Activated T-helper 1 cell treated with anti-CD3 and anti-CD28 coated beads, Interleukin-12 subunit alpha, Interleukin-12 subunit beta, Interleukin-2, Interleukin-4 antibody, amounts not matched to agents 30 ng/mL and 10 ng/mL and 1 ng/mL, durations not matched to agents 14 hours and 24 hours and 36 hours (primary cell): ENCODE data around the gene STARD13. TPM values are rescaled to one million over a fixed set of nuclear protein-coding genes. Genes with fewer than 3 reads are reported as not detected.

Experiments
- DNase-seq: peaks from one replicate; pipeline ENCODE4 v3.0.0; 2021; ENCODE audit warnings: low spot score
- H3K27ac Mint-ChIP-seq: one replicate; pipeline ENCODE4 v1.8.0; 2021; ENCODE audit warnings: mild to moderate bottlenecking, mixed read lengths
- H3K27me3 Mint-ChIP-seq: one replicate; pipeline ENCODE4 v1.8.0; 2022; ENCODE audit warnings: mild to moderate bottlenecking, moderate library complexity, mixed read lengths; ENCODE audit not compliant: insufficient read depth
- H3K36me3 Mint-ChIP-seq: one replicate; pipeline ENCODE4 v1.8.0; 2021; ENCODE audit warnings: low read depth, mixed read lengths
- H3K4me1 Mint-ChIP-seq: one replicate; pipeline ENCODE4 v1.8.0; 2021; ENCODE audit warnings: low read depth, mixed read lengths
- H3K4me3 Mint-ChIP-seq: one replicate; pipeline ENCODE4 v1.8.0; 2021; ENCODE audit warnings: mild to moderate bottlenecking, moderate library complexity, mixed read lengths
- H3K9me3 Mint-ChIP-seq: one replicate; pipeline ENCODE4 v1.8.0; 2021; ENCODE audit warnings: mixed read lengths
- intact Hi-C: fragments of 100-400 bp; cut with micrococcal nuclease; formaldehyde crosslinking; loops from one replicate; pipeline ENCODE4 v1.15.1; 2024
- total RNA-seq: library from RNA; stranded (reverse); gene quantifications from 2 replicates; pipeline ENCODE4 v1.2.3, GENCODE V29; 2022

STARD13 gene
- total RNA-seq, 1 donor from 2014 or later: 6.9 TPM

DNA sequence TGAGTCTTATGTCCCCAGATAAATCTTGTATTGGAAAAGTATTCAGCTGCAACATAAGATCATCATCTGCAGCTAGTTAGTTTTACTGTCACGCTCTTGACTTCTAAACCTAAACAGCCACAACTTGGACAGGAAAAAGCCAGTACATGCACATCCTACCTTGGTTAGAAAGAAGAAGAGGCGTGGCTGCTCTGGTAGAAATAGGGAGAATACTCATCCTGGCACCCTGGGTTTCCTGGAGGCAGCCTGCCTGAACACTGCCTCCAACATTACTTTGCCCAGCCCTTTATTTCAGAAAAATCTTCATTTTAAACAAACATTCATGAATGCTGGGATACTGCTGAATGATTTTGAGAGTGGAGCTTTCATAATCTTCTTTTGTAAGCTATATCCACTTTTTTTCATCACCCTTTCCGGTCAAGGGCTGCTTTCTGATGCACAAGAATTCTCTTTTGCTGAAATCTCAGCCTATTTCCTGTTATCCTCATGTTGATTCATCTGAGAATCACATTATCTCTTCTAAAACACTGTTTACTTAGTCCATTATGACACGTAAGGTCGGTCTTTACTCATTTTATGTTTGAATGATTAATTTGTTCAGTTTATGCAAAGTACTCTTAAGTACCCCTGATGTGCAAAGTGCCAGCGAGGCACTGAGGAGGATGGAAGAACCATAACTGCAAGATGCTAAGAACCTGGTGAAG, 55.2 kb downstream of the STARD13 start:
- Mint-ChIP-seq H3K4me3 (no peak overlapping the region), H3K27ac (no peak overlapping the region), H3K36me3 (peaks cover 1% of the 10 kb centered on the region), H3K4me1 (peaks cover 11% of the 10 kb centered on the region), H3K9me3 (peaks cover 4% of the 10 kb centered on the region), H3K27me3 (no peaks in the 10 kb centered on the region)
- intact Hi-C loops: no loop called here
- DNase-seq: no peak

DNA sequence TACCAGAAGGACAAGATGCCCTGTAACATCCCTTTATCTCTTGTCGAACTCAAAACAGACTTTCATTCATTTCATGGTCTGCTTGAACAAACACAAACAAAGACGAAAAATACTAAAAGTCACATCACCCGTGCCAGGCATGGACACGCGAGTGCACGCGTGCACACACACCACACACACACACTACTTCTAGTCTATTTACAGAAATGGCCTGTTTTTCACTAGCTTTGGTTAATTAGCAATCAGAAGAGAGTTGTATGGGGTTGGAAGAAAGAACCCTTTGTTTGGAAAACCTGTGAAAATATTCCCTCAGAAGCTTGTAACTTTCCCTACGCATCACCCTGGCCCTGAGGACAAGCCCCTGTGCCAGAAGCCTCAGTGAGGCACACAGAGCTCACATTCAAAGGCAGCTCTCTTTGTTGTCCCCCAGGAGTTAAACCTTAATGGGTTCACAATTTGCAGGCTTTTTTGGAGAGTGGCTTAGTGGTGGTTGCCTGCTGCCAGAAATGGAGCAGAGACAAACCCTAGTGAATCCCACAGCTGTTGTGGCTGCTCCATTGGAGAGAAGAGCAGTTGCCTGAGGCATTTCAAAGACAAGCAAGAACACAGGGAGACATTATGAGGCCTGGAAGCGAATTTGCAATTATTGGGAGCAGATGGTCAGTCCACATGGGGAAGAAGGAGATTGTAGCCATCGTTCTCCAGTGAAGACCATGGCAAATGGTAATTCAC, 55.9 kb downstream of the STARD13 start:
- H3K27me3 Mint-ChIP-seq: no peaks in the 10 kb centered on the region
- no peak overlapping the region for H3K4me3 Mint-ChIP-seq
- peaks cover 5% of the 10 kb centered on the region for H3K9me3 Mint-ChIP-seq
- intact Hi-C loops: loop anchor here (2.0 to 5.0 kb wide), 2 partner anchors 383 to 1933 kb away; no protein-coding TSS in a partner anchor
- peaks cover 11% of the 10 kb centered on the region for H3K4me1 Mint-ChIP-seq
- no peak overlapping the region for H3K27ac Mint-ChIP-seq
- no peak for DNase-seq
- H3K36me3 Mint-ChIP-seq: peaks cover 2% of the 10 kb centered on the region

DNA sequence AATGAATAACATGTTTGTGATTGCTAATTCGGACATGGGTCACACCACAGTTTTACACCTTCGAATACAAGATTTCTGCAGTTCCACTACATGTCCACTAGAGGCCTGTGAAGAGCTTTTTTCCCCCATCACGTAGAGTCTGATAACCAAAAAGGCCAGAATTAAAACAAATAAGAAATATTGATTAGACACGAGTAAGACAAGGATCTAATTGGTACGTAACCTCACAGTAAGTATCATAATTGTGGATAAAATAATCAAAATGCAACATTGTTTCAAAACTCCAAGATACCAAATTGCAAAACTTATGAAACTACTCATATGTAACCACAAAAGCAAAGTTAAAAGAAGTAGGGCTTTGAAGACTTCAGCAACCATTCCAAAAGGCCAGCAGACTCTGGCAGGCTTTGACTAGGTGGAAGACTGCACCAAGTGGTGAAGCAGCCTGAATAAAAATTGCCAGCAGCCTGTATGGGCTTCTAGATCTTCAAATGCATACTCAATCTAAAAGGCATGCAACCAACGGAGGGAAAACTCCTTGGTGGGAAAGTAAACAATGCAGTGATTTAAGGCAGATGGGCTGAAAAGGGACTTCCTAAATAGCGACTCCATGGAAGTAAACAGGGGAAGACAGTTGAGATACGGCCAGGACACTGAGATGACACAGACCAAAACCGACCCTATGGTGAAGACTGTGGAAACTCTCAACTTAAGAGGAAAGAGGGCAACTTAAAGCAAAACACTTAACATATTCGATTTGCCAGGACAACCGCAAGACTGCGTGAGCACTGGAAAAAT, 56.7 kb downstream of the STARD13 start:
- Mint-ChIP-seq H3K36me3 (peaks cover 2% of the 10 kb centered on the region), H3K27me3 (no peaks in the 10 kb centered on the region), H3K4me1 (peaks cover 11% of the 10 kb centered on the region), H3K9me3 (peaks cover 9% of the 10 kb centered on the region), H3K27ac (no peak overlapping the region), H3K4me3 (no peak overlapping the region)
- no peak for DNase-seq
- intact Hi-C loops: loop anchor here (1.0 to 5.0 kb wide), 4 partner anchors 313 to 1933 kb away; no protein-coding TSS in a partner anchor

- Mint-ChIP-seq H3K27ac (no peak overlapping the region), H3K36me3 (peaks cover 2% of the 10 kb centered on the region), H3K4me1 (peaks cover 12% of the 10 kb centered on the region), H3K27me3 (no peaks in the 10 kb centered on the region), H3K4me3 (no peak overlapping the region), H3K9me3 (peaks cover 9% of the 10 kb centered on the region)
- intact Hi-C loops: loop anchor here (1.0 to 5.0 kb wide), 4 partner anchors 314 to 1934 kb away; no protein-coding TSS in a partner anchor
- no peak for DNase-seq
Measured at GRCh38 chr13:33227927-33228647, 57.5 kb downstream of the STARD13 start.

DNA sequence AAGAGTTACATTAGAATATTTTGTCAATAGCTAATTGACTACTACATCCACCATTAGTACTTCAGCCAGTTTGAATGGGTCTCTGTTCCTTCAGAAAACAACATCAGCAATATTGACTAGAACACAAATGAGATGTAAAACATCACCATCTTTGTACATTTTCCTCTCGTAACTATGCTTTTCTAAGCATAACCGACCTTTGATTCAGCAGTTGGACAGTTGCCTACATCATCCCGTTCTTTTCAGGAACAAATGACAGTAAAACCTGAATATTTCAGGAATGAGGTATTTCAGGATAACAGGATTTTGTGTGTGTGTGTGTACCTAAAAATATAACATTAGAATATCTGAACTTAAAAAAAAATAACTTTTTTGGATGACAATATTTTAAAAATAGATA, 60.9 kb downstream of the STARD13 start:
- Mint-ChIP-seq H3K27me3 (peaks cover 2% of the 10 kb centered on the region), H3K9me3 (peaks cover 6% of the 10 kb centered on the region), H3K4me3 (no peak overlapping the region), H3K36me3 (peaks cover 3% of the 10 kb centered on the region), H3K4me1 (peaks cover 16% of the 10 kb centered on the region), H3K27ac (no peak overlapping the region)
- intact Hi-C loops: loop anchor here (5.0 kb wide), 1 partner anchor 1938 kb away; no protein-coding TSS in a partner anchor
- DNase-seq: no peak

- H3K27me3 Mint-ChIP-seq: peaks cover 2% of the 10 kb centered on the region
- H3K27ac Mint-ChIP-seq: no peak overlapping the region
- H3K4me1 Mint-ChIP-seq: peaks cover 13% of the 10 kb centered on the region
- H3K9me3 Mint-ChIP-seq: peaks cover 6% of the 10 kb centered on the region
- H3K36me3 Mint-ChIP-seq: peaks cover 3% of the 10 kb centered on the region
- intact Hi-C loops: no loop called here
- DNase-seq: no peak
- no peak overlapping the region for H3K4me3 Mint-ChIP-seq
Measured at GRCh38 chr13:33224191-33224590, 61.4 kb downstream of the STARD13 start.

- Mint-ChIP-seq H3K27ac (no peak overlapping the region), H3K36me3 (peaks cover 3% of the 10 kb centered on the region), H3K4me3 (no peak overlapping the region), H3K27me3 (peaks cover 2% of the 10 kb centered on the region), H3K9me3 (peaks cover 6% of the 10 kb centered on the region), H3K4me1 (peaks cover 5% of the 10 kb centered on the region)
- intact Hi-C loops: no loop called here
- no peak for DNase-seq
Measured at GRCh38 chr13:33219926-33220325, 65.6 kb downstream of the STARD13 start.

DNA sequence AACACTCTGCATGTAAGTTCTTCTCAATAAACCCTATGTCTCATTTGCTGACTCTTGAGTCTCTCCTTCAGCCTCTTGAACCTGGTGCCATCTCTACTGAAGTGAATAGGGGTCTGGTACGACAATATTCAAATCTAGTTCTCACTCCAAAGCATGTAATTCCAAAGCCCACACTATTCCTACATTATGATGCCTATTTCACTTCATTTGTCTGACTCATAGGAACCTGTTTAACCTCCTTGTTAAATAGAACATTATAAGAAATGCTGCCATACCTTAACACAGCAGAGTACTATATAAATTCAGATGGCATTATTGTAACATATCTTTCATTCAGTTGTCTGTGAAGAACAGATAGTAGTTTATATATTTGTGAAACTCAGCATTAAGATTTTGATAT, 67.1 kb downstream of the STARD13 start:
- Mint-ChIP-seq H3K4me3 (no peak overlapping the region), H3K27ac (no peak overlapping the region), H3K27me3 (peaks cover 2% of the 10 kb centered on the region), H3K9me3 (no peaks in the 10 kb centered on the region), H3K4me1 (peaks cover 5% of the 10 kb centered on the region), H3K36me3 (peaks cover 1% of the 10 kb centered on the region)
- intact Hi-C loops: no loop called here
- no peak for DNase-seq

DNA sequence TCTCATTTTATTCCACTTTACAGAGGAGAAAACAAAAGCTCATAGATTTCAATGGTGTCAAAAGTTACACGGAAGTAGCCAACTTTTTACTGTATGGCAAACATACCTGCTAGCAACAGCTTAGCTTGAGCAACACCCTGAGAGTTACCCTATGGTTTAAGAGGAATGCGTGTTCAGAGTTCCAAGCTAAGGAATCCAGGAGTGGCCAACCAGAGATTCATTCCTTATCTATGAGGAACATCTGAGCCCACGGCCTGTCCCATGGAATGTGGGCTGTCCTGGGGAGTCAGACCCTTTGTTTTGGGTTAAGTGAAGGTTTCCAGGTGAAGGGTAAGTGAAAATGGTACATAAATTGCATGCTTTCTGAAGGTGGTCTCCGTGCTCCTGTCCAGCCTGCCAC, 67.5 kb downstream of the STARD13 start:
- Mint-ChIP-seq H3K27me3 (peaks cover 2% of the 10 kb centered on the region), H3K9me3 (no peaks in the 10 kb centered on the region), H3K4me3 (no peak overlapping the region), H3K36me3 (peaks cover 1% of the 10 kb centered on the region), H3K27ac (no peak overlapping the region), H3K4me1 (peaks cover 3% of the 10 kb centered on the region)
- intact Hi-C loops: no loop called here
- DNase-seq: no peak

- DNase-seq: no peak
- peaks cover 2% of the 10 kb centered on the region for H3K27me3 Mint-ChIP-seq
- no peak overlapping the region for H3K27ac Mint-ChIP-seq
- H3K4me3 Mint-ChIP-seq: no peak overlapping the region
- no peaks in the 10 kb centered on the region for H3K4me1 Mint-ChIP-seq
- intact Hi-C loops: no loop called here
- H3K36me3 Mint-ChIP-seq: peaks cover 1% of the 10 kb centered on the region
- no peaks in the 10 kb centered on the region for H3K9me3 Mint-ChIP-seq
Measured at GRCh38 chr13:33217256-33217655, 68.3 kb downstream of the STARD13 start.

DNA sequence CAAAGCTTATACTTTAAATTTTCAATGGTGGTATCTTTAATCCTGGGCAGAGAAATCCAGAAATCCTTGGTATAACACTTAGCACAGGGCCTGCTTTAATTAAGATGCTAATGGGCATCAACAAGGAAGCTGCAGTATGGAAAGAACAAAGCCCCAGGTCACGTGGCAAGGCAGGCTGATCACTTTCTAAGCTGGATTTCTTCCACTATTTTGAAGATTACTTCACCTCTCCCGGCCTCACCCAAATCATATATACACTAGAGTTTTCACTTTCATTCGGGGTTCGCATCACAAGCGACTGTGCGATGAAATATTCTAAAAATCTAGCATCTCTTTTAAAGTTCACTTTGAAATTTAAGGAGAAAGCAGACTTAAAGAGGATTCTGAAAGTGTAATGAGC, 71.8 kb downstream of the STARD13 start:
- no peaks in the 10 kb centered on the region for H3K36me3 Mint-ChIP-seq
- H3K9me3 Mint-ChIP-seq: no peaks in the 10 kb centered on the region

DNA sequence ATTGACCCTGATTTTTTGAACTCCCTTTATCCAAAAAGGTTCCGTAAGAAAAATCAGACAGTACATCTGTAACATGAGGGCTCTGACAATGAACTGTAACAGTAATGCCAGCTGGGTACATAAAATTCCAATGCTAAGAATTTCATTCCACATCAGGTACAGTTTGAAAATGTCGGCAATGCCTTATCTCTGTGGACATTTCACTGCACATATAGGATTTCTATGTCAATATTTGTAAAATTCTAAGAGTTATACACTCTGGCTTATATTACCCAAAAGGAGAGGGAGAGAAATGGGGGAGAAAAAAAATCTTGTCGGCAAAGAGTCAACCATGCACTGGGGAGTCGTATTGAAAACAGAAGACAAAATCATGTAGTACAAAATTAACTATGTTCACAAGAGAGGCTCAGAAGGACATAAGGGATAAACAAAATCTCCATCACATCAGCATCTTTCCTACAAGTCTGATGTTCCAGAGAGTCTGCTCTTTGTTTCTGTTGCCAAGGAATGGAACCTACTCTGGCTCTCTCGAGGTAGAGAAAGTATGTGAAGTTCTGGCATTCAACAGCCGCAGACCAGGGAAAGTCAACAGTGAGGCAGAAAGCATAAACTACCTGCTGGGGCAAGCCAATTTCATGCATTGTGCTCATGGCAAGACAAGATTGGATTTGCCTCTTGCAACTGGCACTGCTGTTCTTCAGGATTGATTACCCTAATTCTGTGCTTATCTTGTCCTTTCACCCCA, 72.4 kb downstream of the STARD13 start:
- no peak overlapping the region for H3K27ac Mint-ChIP-seq
- intact Hi-C loops: no loop called here
- H3K4me3 Mint-ChIP-seq: no peak overlapping the region
- peaks cover 4% of the 10 kb centered on the region for H3K4me1 Mint-ChIP-seq
- no peak for DNase-seq
- no peaks in the 10 kb centered on the region for H3K9me3 Mint-ChIP-seq
- peaks cover 2% of the 10 kb centered on the region for H3K27me3 Mint-ChIP-seq
- no peaks in the 10 kb centered on the region for H3K36me3 Mint-ChIP-seq

More for the DNA sequence above, 71.8 kb downstream of the STARD13 start:
- no peak overlapping the region for H3K27ac Mint-ChIP-seq
- no peaks in the 10 kb centered on the region for H3K4me1 Mint-ChIP-seq
- intact Hi-C loops: no loop called here
- H3K27me3 Mint-ChIP-seq: peaks cover 2% of the 10 kb centered on the region
- DNase-seq: no peak
- H3K4me3 Mint-ChIP-seq: no peak overlapping the region
